ENCODE data around the gene DNAJA3. TPM values are rescaled to one million over a fixed set of nuclear protein-coding genes. Genes with fewer than 3 reads are reported as not detected.

DNAJA3 gene
- total RNA-seq, 1 experiment from 2014 or later, result 58.9 TPM

- CTCF ChIA-PET, result interaction anchor here (0.5 to 0.9 kb wide), 2 partner anchors 21 to 133 kb away, joined by 3 to 13 read pairs; no protein-coding TSS in a partner anchor
- POLR2A ChIA-PET (ENCODE audit: unreplicated experiment), result interaction anchor here (0.9 kb wide), 1 partner anchor 23 kb away, joined by 9 read pairs; the partner anchor contains the start of gene HMOX2
- peak overlapping the region; percentile 64 for H3K27ac ChIP-seq
Measured at GRCh38 chr16:4499196-4499555, 73.5 kb downstream of the DNAJA3 start.

GRCh38 chr16:4500272-4500671, 74.6 kb downstream of the DNAJA3 start:
- Histone ChIP-seq H3K4me3 (no peak overlapping the region), H3K4me2 (peak overlapping the region; percentile 39), H3K9me2 (ENCODE audit: insufficient read depth) (no peaks in the 10 kb centered on the region), H3K36me3 (ENCODE audit: low read depth) (no peaks in the 10 kb centered on the region), H3F3A (ENCODE audit: insufficient read depth, low read depth) (peaks cover 41% of the 10 kb centered on the region), H3K79me2 (ENCODE audit: low read depth) (peaks cover 35% of the 10 kb centered on the region), H3K9me3 (ENCODE audit: insufficient read depth, low read depth) (no peaks in the 10 kb centered on the region), H4K20me1 (ENCODE audit: insufficient read depth) (peaks cover 6% of the 10 kb centered on the region; the same call in 1 of the 2 replicates), H3K27me3 (ENCODE audit: insufficient read depth, low read depth) (no peaks in the 10 kb centered on the region), H3K27ac (peak overlapping the region; percentile 67), H2AFZ (no peak overlapping the region), H3K4me1 (replicated peaks; ENCODE audit: insufficient read depth) (peaks cover 58% of the 10 kb centered on the region)
- POLR2A ChIA-PET (ENCODE audit: unreplicated experiment), result interaction anchor here (0.5 to 0.7 kb wide), 5 partner anchors 24 to 389 kb away, joined by 3 to 8 read pairs (median 4); partner anchors contain the start of gene HMOX2
- DNase-seq, result peak; percentile 56 to 83
- CTCF ChIA-PET, result interaction anchor here (1.5 to 1.8 kb wide), 2 partner anchors 24 to 116 kb away, joined by 3 to 6 read pairs; partner anchors contain the start of gene HMOX2
- intact Hi-C loops (cut with micrococcal nuclease; ENCODE audit: unreplicated experiment), result loop anchor here (1.0 to 10.0 kb wide), 3 partner anchors 24 to 595 kb away; partner anchors contain the start of genes EEF2KMT, HMOX2 and SEC14L5
- no peak for TF ChIP-seq EZH2 (IDR thresholded peaks at IDR 0.05; ENCODE audit: low read depth)
- TF ChIP-seq CTCF (conservative IDR thresholded peaks at IDR 0.05), result no peak
- no TSS peak for BruUV-seq (replicated peaks)

More at GRCh38 chr16:4499196-4499555, 73.5 kb downstream of the DNAJA3 start:
- no peak for TF ChIP-seq EZH2 (IDR thresholded peaks at IDR 0.05; ENCODE audit: low read depth)
- no peak for TF ChIP-seq CTCF (conservative IDR thresholded peaks at IDR 0.05)
- H3K79me2 ChIP-seq (ENCODE audit: low read depth), result peaks cover 35% of the 10 kb centered on the region
- H3K36me3 ChIP-seq (ENCODE audit: low read depth), result no peaks in the 10 kb centered on the region
- no TSS peak for BruUV-seq (replicated peaks)
- H2AFZ ChIP-seq, result no peak overlapping the region
- H3K9me3 ChIP-seq (ENCODE audit: insufficient read depth, low read depth), result no peaks in the 10 kb centered on the region
- H3F3A ChIP-seq (ENCODE audit: insufficient read depth, low read depth), result peaks cover 52% of the 10 kb centered on the region
- no peaks in the 10 kb centered on the region for H3K27me3 ChIP-seq (ENCODE audit: insufficient read depth, low read depth)
- H3K4me1 ChIP-seq (replicated peaks; ENCODE audit: insufficient read depth), result peaks cover 69% of the 10 kb centered on the region
- peaks cover 10% of the 10 kb centered on the region; the same call in 1 of the 2 replicates for H4K20me1 ChIP-seq (ENCODE audit: insufficient read depth)
- no peaks in the 10 kb centered on the region for H3K9me2 ChIP-seq (ENCODE audit: insufficient read depth)
- H3K4me3 ChIP-seq, result no peak overlapping the region
- intact Hi-C loops (cut with micrococcal nuclease; ENCODE audit: unreplicated experiment), result no loop called here
- DNase-seq, result no peak
- H3K4me2 ChIP-seq, result peak overlapping the region; percentile 41

- Histone ChIP-seq H3K27me3 (ENCODE audit: insufficient read depth, low read depth) (no peaks in the 10 kb centered on the region), H3K27ac (peak overlapping the region; percentile 67), H3K4me1 (replicated peaks; ENCODE audit: insufficient read depth) (peaks cover 50% of the 10 kb centered on the region), H3F3A (ENCODE audit: insufficient read depth, low read depth) (peaks cover 33% of the 10 kb centered on the region), H4K20me1 (ENCODE audit: insufficient read depth) (peaks cover 6% of the 10 kb centered on the region; the same call in 1 of the 2 replicates), H2AFZ (no peak overlapping the region), H3K9me2 (ENCODE audit: insufficient read depth) (no peaks in the 10 kb centered on the region), H3K79me2 (ENCODE audit: low read depth) (peaks cover 28% of the 10 kb centered on the region), H3K4me3 (no peak overlapping the region), H3K36me3 (ENCODE audit: low read depth) (no peaks in the 10 kb centered on the region), H3K4me2 (peak overlapping the region; percentile 20; the same call in 1 of the 2 replicates), H3K9me3 (ENCODE audit: insufficient read depth, low read depth) (no peaks in the 10 kb centered on the region)
- DNase-seq, result no peak
- POLR2A ChIA-PET (ENCODE audit: unreplicated experiment), result interaction anchor here (0.7 kb wide), 1 partner anchor 211 kb away, joined by 8 read pairs; no protein-coding TSS in a partner anchor
- TF ChIP-seq EZH2 (IDR thresholded peaks at IDR 0.05; ENCODE audit: low read depth) (no peak), CTCF (conservative IDR thresholded peaks at IDR 0.05) (no peak)
- CTCF ChIA-PET, result interaction anchor here (0.5 to 1.8 kb wide), 5 partner anchors 20 to 795 kb away, joined by 3 to 6 read pairs (median 3); partner anchors contain the start of gene HMOX2
- no TSS peak for BruUV-seq (replicated peaks)
- intact Hi-C loops (cut with micrococcal nuclease; ENCODE audit: unreplicated experiment), result loop anchor here (5.0 to 10.0 kb wide), 2 partner anchors 456 to 594 kb away; partner anchors contain the start of genes EEF2KMT and SEC14L5
Measured at GRCh38 chr16:4501071-4501478, 75.4 kb downstream of the DNAJA3 start.
